ENCODE data around the gene GRIPAP1. TPM values are rescaled to one million over a fixed set of nuclear protein-coding genes. Genes with fewer than 3 reads are reported as not detected.

The GRIPAP1 gene
- total RNA-seq, 1 experiment from 2014 or later, result 51.0 TPM

- in situ Hi-C loops (cut with HindIII; ENCODE audit: low pct_unique_long_range_greater_than_20kb, low sequenced_read_pairs), result no loop called here
- no peaks in the 10 kb centered on the region; the same call in 1 of the 2 replicates for H3K36me3 ChIP-seq (ENCODE audit: control insufficient read depth, insufficient read depth, low read length)
- BruUV-seq (replicated peaks), result no TSS peak
- no peaks in the 10 kb centered on the region for H3K9me3 ChIP-seq (ENCODE audit: control insufficient read depth, insufficient read depth, low read depth, low read length)
- POLR2A ChIA-PET, result no interaction called here
- no peak for TF ChIP-seq SIN3A (IDR thresholded peaks at IDR 0.05; ENCODE audit: borderline replicate concordance, insufficient read depth, low read depth, low read length)
- TF ChIP-seq REST (IDR thresholded peaks at IDR 0.05; ENCODE audit: insufficient read depth in 1 of 2, low read depth in 2 of 2, low read length in 1 of 2), result no peak
- TF ChIP-seq POLR2AphosphoS5 (IDR thresholded peaks at IDR 0.05; ENCODE audit: low read depth, low read length), result no peak
- no peak for TF ChIP-seq CTCF (IDR thresholded peaks at IDR 0.05)
- H3K4me1 ChIP-seq (ENCODE audit: control insufficient read depth, insufficient read depth, low read length), result no peaks in the 10 kb centered on the region
- no peaks in the 10 kb centered on the region for H3K27me3 ChIP-seq (ENCODE audit: control insufficient read depth, insufficient read depth, low read length)
- DNase-seq (ENCODE audit: low read depth, low spot score), result no peak
- no peak overlapping the region for H3K4me3 ChIP-seq (ENCODE audit: low read depth in 2 of 2, low read length in 2 of 2)
- H3K27ac ChIP-seq (ENCODE audit: low read length), result no peak overlapping the region
- no peak for ATAC-seq
- intact Hi-C loops (cut with micrococcal nuclease; ENCODE audit: unreplicated experiment), result no loop called here
- CTCF ChIA-PET, result no interaction called here
Observed at GRCh38 chrX:48933757-48934156, 68.3 kb downstream of the GRIPAP1 start.

- intact Hi-C loops (cut with micrococcal nuclease; ENCODE audit: unreplicated experiment), result no loop called here
- DNase-seq (ENCODE audit: low read depth, low spot score) (no peak), ATAC-seq (no peak)
- in situ Hi-C loops (cut with HindIII; ENCODE audit: low pct_unique_long_range_greater_than_20kb, low sequenced_read_pairs), result no loop called here
- ChIA-PET CTCF (no interaction called here), POLR2A (no interaction called here)
- H3K27me3 ChIP-seq (ENCODE audit: control insufficient read depth, insufficient read depth, low read length), result no peaks in the 10 kb centered on the region
- TF ChIP-seq CTCF (IDR thresholded peaks at IDR 0.05) (no peak), REST (IDR thresholded peaks at IDR 0.05; ENCODE audit: insufficient read depth in 1 of 2, low read depth in 2 of 2, low read length in 1 of 2) (no peak), SIN3A (IDR thresholded peaks at IDR 0.05; ENCODE audit: borderline replicate concordance, insufficient read depth, low read depth, low read length) (no peak), POLR2AphosphoS5 (IDR thresholded peaks at IDR 0.05; ENCODE audit: low read depth, low read length) (no peak), TCF7L2 (IDR thresholded peaks at IDR 0.05; ENCODE audit: low read depth, low read length) (no peak)
- H3K4me1 ChIP-seq (ENCODE audit: control insufficient read depth, insufficient read depth, low read length), result no peaks in the 10 kb centered on the region
- H3K27ac ChIP-seq (ENCODE audit: low read length), result no peak overlapping the region
- no peaks in the 10 kb centered on the region; the same call in 1 of the 2 replicates for H3K36me3 ChIP-seq (ENCODE audit: control insufficient read depth, insufficient read depth, low read length)
- H3K9me3 ChIP-seq (ENCODE audit: control insufficient read depth, insufficient read depth, low read depth, low read length), result no peaks in the 10 kb centered on the region
- H3K4me3 ChIP-seq (ENCODE audit: low read depth in 2 of 2, low read length in 2 of 2), result no peak overlapping the region
- BruUV-seq (replicated peaks), result TSS peak; percentile 47
Observed at GRCh38 chrX:48927736-48928382, 74.2 kb downstream of the GRIPAP1 start.
